Brain microvascular endothelial cell (primary cell): ENCODE measurements around the gene CAND1.

Source experiments
- DNase-seq: peaks from one replicate; pipeline ENCODE4 v3.0.0-alpha.2; 2020
- H3K27ac ChIP-seq: fragments of 250-450 bp; sonication (Bioruptor Pico); 2 replicates; pipeline ENCODE4 v1.5.1; 2020; ENCODE audit warnings: mild to moderate bottlenecking, moderate library complexity
- H3K27me3 ChIP-seq: fragments of 250-450 bp; sonication (Bioruptor Pico); replicated peaks from 2 replicates; pipeline ENCODE4 v1.5.1; 2020; ENCODE audit warnings: mild to moderate bottlenecking
- H3K36me3 ChIP-seq: fragments of 250-450 bp; sonication (Bioruptor Pico); replicated peaks from 2 replicates; pipeline ENCODE4 v1.5.1; 2020; ENCODE audit warnings: mild to moderate bottlenecking
- H3K4me3 ChIP-seq: 2 replicates; pipeline ENCODE4 v1.5.1; 2011; ENCODE audit warnings: low read depth, mild to moderate bottlenecking, control low read depth, low read length, moderate library complexity
- CTCF ChIP-seq: IDR thresholded peaks from 2 replicates; pipeline ENCODE4 v1.5.1; 2011; ENCODE audit warnings: low read depth, mild to moderate bottlenecking, moderate library complexity, low read length, control low read depth, inconsistent platforms; ENCODE audit errors: missing control alignments
- in situ Hi-C: cut with HindIII; loops from 2 replicates; pipeline ENCODE4 v1.10.0; 2017; ENCODE audit warnings: low sequenced_read_pairs, low pct_ligation_motif_present

The CAND1 gene

DNA sequence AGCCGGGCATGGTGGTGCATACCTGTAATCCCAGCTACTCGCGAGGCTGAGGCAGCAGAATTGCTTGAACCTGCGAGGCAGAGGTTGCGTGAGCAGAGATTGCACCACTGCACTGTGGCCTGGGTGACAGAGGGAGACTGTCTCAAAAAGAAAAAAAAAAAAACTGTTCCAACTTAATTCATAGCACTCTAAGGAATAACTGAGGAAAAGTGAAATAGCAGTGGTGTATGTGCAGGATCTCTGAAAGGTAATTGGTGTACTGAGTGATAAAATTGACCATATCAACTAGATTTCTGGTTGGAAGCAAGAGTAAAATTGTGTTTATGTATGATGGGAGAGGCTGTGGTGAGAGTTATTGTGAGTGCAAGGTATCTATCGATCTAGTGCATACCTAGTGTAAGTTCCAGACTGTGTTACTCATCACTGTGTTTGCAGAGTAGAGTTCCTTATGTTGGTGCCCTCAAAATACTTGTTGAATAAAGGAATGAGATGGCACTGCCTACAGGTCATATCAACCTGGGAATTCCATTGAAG, 6.3 kb downstream of the CAND1 start:
- H3K27me3 ChIP-seq: no peaks in the 10 kb centered on the region
- no peaks in the 10 kb centered on the region for H3K36me3 ChIP-seq
- in situ Hi-C loops: no loop called here
- no peak for DNase-seq
- H3K4me3 ChIP-seq: no peak overlapping the region
- H3K27ac ChIP-seq: no peak overlapping the region
- no peak for TF ChIP-seq CTCF

DNA sequence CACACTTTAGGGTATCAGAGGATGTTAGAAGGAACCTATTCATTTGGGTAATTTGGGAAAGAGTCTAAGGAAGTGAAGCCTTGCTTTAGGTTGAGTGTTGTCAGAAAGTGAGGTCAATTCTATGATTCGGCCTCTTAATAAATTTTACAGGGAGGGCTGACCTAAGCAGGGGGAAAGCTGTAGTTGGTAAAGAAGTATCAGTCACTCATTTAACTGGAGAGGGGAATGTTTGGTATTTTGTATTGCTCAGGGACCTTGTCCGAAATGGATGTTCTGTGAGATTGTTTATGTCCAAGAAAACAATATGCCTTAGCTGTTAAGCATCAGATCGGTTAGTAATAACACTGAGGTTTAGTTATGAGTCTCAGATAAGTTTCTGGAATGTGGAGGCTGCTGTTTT, 7.3 kb downstream of the CAND1 start:
- H3K27ac ChIP-seq: no peak overlapping the region
- no peak overlapping the region for H3K4me3 ChIP-seq
- no peaks in the 10 kb centered on the region for H3K27me3 ChIP-seq
- no peak for DNase-seq
- H3K36me3 ChIP-seq: no peaks in the 10 kb centered on the region
- TF ChIP-seq CTCF: no peak
- in situ Hi-C loops: no loop called here

DNA sequence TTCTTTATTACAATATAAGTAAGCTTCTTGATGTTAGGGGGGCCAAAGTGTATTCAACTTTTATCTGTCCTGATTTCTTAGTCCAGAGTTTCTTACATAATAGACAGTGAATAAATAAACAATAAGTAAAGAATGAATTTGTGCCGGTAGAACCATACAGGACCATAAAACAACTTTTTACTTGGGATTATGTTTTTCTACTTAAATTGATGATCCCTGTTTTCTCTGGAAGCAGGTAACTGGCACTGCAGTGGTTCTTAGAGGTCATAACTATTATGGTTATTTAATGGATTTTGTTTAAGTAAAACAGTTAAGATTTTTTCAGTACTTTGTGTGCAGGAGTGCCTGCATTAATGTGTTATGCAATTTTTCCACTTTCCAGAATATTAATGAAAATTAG, 10.5 kb downstream of the CAND1 start:
- Histone ChIP-seq H3K36me3 (peaks cover 4% of the 10 kb centered on the region), H3K27ac (no peak overlapping the region), H3K4me3 (no peak overlapping the region), H3K27me3 (no peaks in the 10 kb centered on the region)
- no peak for TF ChIP-seq CTCF
- in situ Hi-C loops: no loop called here
- DNase-seq: no peak

- H3K27ac ChIP-seq: no peak overlapping the region
- H3K4me3 ChIP-seq: no peak overlapping the region
- no peak for DNase-seq
- in situ Hi-C loops: no loop called here
- TF ChIP-seq CTCF: no peak
- H3K27me3 ChIP-seq: no peaks in the 10 kb centered on the region
- H3K36me3 ChIP-seq: peaks cover 5% of the 10 kb centered on the region
These were observed 10.9 kb downstream of the CAND1 start for GRCh38 chr12:67280088-67280487.

DNA sequence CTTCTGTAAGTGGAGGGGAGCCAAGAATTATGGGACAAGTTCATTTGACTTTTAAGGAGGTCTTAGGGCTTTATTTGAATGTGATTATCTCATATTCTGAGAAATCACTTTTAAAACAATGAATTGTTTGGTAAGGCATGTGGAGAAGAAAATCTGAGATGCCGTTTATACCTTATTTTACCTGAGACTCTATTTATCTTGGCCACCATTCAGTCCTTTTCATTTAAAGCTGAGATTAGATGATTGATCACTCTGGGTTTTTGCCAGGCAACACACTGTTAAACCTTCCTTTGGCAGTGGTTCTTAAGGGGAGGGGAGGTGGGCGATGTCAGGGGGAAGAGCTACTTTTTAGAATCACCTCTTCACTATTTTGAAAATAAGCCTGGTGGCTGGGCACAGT, 11.4 kb downstream of the CAND1 start:
- no peak for TF ChIP-seq CTCF
- in situ Hi-C loops: no loop called here
- DNase-seq: no peak
- H3K27ac ChIP-seq: no peak overlapping the region
- H3K27me3 ChIP-seq: no peaks in the 10 kb centered on the region
- H3K4me3 ChIP-seq: no peak overlapping the region
- peaks cover 5% of the 10 kb centered on the region for H3K36me3 ChIP-seq

DNA sequence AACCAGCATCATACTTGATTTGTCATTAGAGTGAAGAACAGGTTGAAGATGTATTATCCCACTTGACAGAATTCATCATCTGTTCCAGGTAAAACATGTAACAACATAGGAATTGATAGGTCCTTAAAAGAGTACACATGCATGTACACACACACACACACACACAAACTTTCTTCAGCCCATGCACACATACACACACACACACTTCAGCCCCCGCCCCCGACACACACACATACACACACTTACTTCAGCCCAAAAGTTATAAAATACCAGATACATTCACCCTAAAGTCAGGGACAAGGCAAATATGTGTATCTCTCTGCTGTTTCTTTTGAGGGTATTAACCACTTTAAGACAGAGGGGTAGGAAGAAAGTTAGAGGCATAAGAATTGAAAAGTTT, 15.4 kb downstream of the CAND1 start:
- DNase-seq: no peak
- Histone ChIP-seq H3K27me3 (no peaks in the 10 kb centered on the region), H3K4me3 (no peak overlapping the region), H3K27ac (no peak overlapping the region), H3K36me3 (peaks cover 5% of the 10 kb centered on the region)
- in situ Hi-C loops: no loop called here
- no peak for TF ChIP-seq CTCF
